ENCODE measurements around the gene EML4. TPM values are rescaled to one million over a fixed set of nuclear protein-coding genes. Genes with fewer than 3 reads are reported as not detected.

Gene EML4
- total RNA-seq, 2 experiments from 2014 or later: 37.1 to 43.2 TPM

- Histone ChIP-seq H3K27ac (ENCODE audit: low read depth, low read length, poor library complexity, severe bottlenecking) (no peak overlapping the region), H3K4me1 (ENCODE audit: insufficient read depth, low read length, poor library complexity, severe bottlenecking) (no peaks in the 10 kb centered on the region), H3K9me2 (ENCODE audit: insufficient read depth, low read length) (no peaks in the 10 kb centered on the region), H3K36me3 (ENCODE audit: insufficient read depth, low read length) (peaks cover 28% of the 10 kb centered on the region), H3K79me2 (ENCODE audit: insufficient read depth, low read depth, low read length) (no peaks in the 10 kb centered on the region), H3K9me3 (ENCODE audit: low read length) (no peaks in the 10 kb centered on the region), H3K4me3 (ENCODE audit: low read depth, low read length, poor library complexity, severe bottlenecking) (no peak overlapping the region), H2AFZ (ENCODE audit: low read length) (no peak overlapping the region), H4K20me1 (ENCODE audit: insufficient read depth, low read length) (no peaks in the 10 kb centered on the region), H3K4me2 (ENCODE audit: low read length) (no peak overlapping the region)
- no TSS peak for BruUV-seq (replicated peaks)
- CTCF ChIA-PET (ENCODE audit: unreplicated experiment): no interaction called here
- POLR2A ChIA-PET: no interaction called here
- no peak for TF ChIP-seq EZH2phosphoT487 (IDR thresholded peaks at IDR 0.05; ENCODE audit: borderline replicate concordance, low read depth, low read length)
- TF ChIP-seq, protein P1, sequence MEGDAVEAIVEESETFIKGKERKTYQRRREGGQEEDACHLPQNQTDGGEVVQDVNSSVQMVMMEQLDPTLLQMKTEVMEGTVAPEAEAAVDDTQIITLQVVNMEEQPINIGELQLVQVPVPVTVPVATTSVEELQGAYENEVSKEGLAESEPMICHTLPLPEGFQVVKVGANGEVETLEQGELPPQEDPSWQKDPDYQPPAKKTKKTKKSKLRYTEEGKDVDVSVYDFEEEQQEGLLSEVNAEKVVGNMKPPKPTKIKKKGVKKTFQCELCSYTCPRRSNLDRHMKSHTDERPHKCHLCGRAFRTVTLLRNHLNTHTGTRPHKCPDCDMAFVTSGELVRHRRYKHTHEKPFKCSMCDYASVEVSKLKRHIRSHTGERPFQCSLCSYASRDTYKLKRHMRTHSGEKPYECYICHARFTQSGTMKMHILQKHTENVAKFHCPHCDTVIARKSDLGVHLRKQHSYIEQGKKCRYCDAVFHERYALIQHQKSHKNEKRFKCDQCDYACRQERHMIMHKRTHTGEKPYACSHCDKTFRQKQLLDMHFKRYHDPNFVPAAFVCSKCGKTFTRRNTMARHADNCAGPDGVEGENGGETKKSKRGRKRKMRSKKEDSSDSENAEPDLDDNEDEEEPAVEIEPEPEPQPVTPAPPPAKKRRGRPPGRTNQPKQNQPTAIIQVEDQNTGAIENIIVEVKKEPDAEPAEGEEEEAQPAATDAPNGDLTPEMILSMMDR (conservative IDR thresholded peaks at IDR 0.05; ENCODE audit: low read length): no peak
- no peak for DNase-seq (ENCODE audit: low spot score)
- intact Hi-C loops (cut with micrococcal nuclease; ENCODE audit: unreplicated experiment): no loop called here
These were observed 145.8 kb downstream of the EML4 start for GRCh38 chr2:42314892-42315468.

GRCh38 chr2:42315844-42316470 is 146.8 kb downstream of the EML4 start:
- ChIA-PET CTCF (ENCODE audit: unreplicated experiment) (no interaction called here), POLR2A (interaction anchor here (0.9 to 1.3 kb wide), 2 partner anchors 13 to 31 kb away, joined by 3 read pairs; no protein-coding TSS in a partner anchor)
- Histone ChIP-seq H3K4me1 (ENCODE audit: insufficient read depth, low read length, poor library complexity, severe bottlenecking) (no peaks in the 10 kb centered on the region), H3K4me2 (ENCODE audit: low read length) (no peak overlapping the region), H3K27ac (ENCODE audit: low read depth, low read length, poor library complexity, severe bottlenecking) (no peak overlapping the region), H2AFZ (ENCODE audit: low read length) (no peak overlapping the region), H3K9me2 (ENCODE audit: insufficient read depth, low read length) (no peaks in the 10 kb centered on the region), H4K20me1 (ENCODE audit: insufficient read depth, low read length) (no peaks in the 10 kb centered on the region), H3K36me3 (ENCODE audit: insufficient read depth, low read length) (peaks cover 37% of the 10 kb centered on the region), H3K9me3 (ENCODE audit: low read length) (no peaks in the 10 kb centered on the region), H3K4me3 (ENCODE audit: low read depth, low read length, poor library complexity, severe bottlenecking) (no peak overlapping the region), H3K79me2 (ENCODE audit: insufficient read depth, low read depth, low read length) (no peaks in the 10 kb centered on the region)
- TF ChIP-seq, protein P1 (conservative IDR thresholded peaks at IDR 0.05; ENCODE audit: low read length): no peak
- no peak for TF ChIP-seq EZH2phosphoT487 (IDR thresholded peaks at IDR 0.05; ENCODE audit: borderline replicate concordance, low read depth, low read length)
- no TSS peak for BruUV-seq (replicated peaks)
- intact Hi-C loops (cut with micrococcal nuclease; ENCODE audit: unreplicated experiment): no loop called here
- no peak for DNase-seq (ENCODE audit: low spot score)

DNA sequence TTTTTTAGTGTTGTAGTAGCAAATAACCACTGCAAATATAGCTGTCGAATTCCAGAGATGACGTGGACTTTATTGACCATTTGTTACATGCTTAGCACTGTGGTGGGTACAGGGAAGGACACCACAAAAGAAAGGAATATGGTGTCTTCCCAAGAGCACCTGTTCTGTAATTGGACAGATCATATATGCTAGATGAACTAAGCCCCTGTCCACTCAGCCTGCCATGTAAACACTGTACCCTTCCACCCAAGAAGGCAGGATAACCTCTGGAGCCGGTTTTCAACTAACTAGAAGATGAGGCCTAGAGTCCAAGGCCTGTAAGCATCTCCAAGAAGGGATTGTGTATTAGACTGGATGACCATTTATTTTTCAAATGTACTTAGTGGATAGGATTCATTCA is 147.8 kb downstream of the EML4 start:
- Histone ChIP-seq H3K9me2 (ENCODE audit: insufficient read depth, low read length) (no peaks in the 10 kb centered on the region), H3K36me3 (ENCODE audit: insufficient read depth, low read length) (peaks cover 37% of the 10 kb centered on the region), H2AFZ (ENCODE audit: low read length) (no peak overlapping the region), H3K4me2 (ENCODE audit: low read length) (no peak overlapping the region), H3K4me3 (ENCODE audit: low read depth, low read length, poor library complexity, severe bottlenecking) (no peak overlapping the region), H3K79me2 (ENCODE audit: insufficient read depth, low read depth, low read length) (no peaks in the 10 kb centered on the region), H3K4me1 (ENCODE audit: insufficient read depth, low read length, poor library complexity, severe bottlenecking) (no peaks in the 10 kb centered on the region), H3K27ac (ENCODE audit: low read depth, low read length, poor library complexity, severe bottlenecking) (no peak overlapping the region), H4K20me1 (ENCODE audit: insufficient read depth, low read length) (no peaks in the 10 kb centered on the region), H3K9me3 (ENCODE audit: low read length) (no peaks in the 10 kb centered on the region)
- no TSS peak for BruUV-seq (replicated peaks)
- TF ChIP-seq EZH2phosphoT487 (IDR thresholded peaks at IDR 0.05; ENCODE audit: borderline replicate concordance, low read depth, low read length): no peak
- TF ChIP-seq, protein P1 (conservative IDR thresholded peaks at IDR 0.05; ENCODE audit: low read length): no peak
- CTCF ChIA-PET (ENCODE audit: unreplicated experiment): no interaction called here
- POLR2A ChIA-PET: interaction anchor here (0.5 to 1.3 kb wide), 2 partner anchors 14 to 312 kb away, joined by 3 read pairs; no protein-coding TSS in a partner anchor
- intact Hi-C loops (cut with micrococcal nuclease; ENCODE audit: unreplicated experiment): no loop called here
- DNase-seq (ENCODE audit: low spot score): no peak
